A549 treated with RU486 at 1 μM for 4 hours (cell line): ENCODE measurements around the gene FOXN3. TPM values are rescaled to one million over a fixed set of nuclear protein-coding genes. Genes with fewer than 3 reads are reported as not detected.

Experiments used
- total RNA-seq: library from RNA; stranded (reverse); fragments of 200-300 nt; extraction: Qiagen RNA extraction; gene quantifications from 5 replicates; pipeline ENCODE4 v1.2.3, GENCODE V29; 2022; ENCODE audit warnings: low read depth

The FOXN3 gene, protein sequence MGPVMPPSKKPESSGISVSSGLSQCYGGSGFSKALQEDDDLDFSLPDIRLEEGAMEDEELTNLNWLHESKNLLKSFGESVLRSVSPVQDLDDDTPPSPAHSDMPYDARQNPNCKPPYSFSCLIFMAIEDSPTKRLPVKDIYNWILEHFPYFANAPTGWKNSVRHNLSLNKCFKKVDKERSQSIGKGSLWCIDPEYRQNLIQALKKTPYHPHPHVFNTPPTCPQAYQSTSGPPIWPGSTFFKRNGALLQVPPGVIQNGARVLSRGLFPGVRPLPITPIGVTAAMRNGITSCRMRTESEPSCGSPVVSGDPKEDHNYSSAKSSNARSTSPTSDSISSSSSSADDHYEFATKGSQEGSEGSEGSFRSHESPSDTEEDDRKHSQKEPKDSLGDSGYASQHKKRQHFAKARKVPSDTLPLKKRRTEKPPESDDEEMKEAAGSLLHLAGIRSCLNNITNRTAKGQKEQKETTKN
- 3.6 to 6.9 TPM (median 5.9 TPM) in 5 replicates for total RNA-seq

DNA sequence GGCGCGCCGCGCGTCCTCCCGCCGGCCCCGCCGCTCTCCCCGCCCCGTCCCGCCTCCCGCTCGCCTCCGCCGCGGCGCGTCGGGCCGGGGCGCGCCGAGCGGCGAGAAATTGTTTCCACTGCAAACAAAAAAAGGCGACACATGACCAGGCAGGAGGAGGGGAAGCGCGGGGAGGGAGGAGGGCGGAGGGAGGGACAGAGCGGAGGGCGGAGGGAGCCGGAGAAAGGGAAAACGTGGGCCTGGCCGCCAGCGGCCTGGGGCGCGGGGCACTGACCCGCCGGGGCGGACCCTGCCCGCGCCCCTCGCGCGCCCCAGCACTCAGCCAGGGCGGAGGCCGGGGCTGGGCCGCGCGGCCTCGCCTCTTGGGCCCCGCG lies at the start of gene FOXN3:
Gene FOXN3 (minus strand): TSS at position 143 of the 374 bp plus-strand sequence. CDS start 4,757 bp downstream, outside the sequence.

